ENCODE measurements around the gene TRAPPC2B.

TRAPPC2B gene

DNA sequence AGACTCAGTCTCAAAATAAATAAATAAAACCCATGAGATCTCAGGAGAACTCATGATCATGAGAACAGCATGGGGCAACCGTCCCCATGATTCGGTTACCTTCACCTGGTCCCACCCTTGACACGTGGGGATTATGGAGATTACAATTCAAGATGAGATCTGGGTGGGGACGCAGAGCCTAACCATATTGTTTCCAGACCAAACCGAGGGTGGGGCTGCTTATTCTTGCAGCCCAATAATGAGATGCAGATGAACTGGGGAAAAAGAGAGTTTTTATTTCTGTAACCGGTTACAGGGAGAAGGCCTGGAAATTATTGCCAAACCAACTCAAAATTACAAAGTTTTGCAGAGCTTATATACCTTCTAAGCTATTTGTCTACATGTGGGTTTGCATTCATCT is 12.8 kb downstream of the TRAPPC2B start:
- no peak for DNase-seq (ENCODE audit: low read depth in 1 of 2, low spot score in 1 of 2)
- H3K27me3 ChIP-seq (ENCODE audit: insufficient read depth, poor library complexity, severe bottlenecking) = no peaks in the 10 kb centered on the region
- H3K4me3 ChIP-seq (replicated peaks; ENCODE audit: insufficient read depth, low read length) = no peak overlapping the region
- TF ChIP-seq POLR2AphosphoS5 (IDR thresholded peaks at IDR 0.05; ENCODE audit: low read depth) (no peak), SPI1 (IDR thresholded peaks at IDR 0.05; ENCODE audit: borderline replicate concordance, low read depth) (no peak), GABPA (IDR thresholded peaks at IDR 0.05; ENCODE audit: low read depth) (no peak)
- TF ChIP-seq, protein P1, sequence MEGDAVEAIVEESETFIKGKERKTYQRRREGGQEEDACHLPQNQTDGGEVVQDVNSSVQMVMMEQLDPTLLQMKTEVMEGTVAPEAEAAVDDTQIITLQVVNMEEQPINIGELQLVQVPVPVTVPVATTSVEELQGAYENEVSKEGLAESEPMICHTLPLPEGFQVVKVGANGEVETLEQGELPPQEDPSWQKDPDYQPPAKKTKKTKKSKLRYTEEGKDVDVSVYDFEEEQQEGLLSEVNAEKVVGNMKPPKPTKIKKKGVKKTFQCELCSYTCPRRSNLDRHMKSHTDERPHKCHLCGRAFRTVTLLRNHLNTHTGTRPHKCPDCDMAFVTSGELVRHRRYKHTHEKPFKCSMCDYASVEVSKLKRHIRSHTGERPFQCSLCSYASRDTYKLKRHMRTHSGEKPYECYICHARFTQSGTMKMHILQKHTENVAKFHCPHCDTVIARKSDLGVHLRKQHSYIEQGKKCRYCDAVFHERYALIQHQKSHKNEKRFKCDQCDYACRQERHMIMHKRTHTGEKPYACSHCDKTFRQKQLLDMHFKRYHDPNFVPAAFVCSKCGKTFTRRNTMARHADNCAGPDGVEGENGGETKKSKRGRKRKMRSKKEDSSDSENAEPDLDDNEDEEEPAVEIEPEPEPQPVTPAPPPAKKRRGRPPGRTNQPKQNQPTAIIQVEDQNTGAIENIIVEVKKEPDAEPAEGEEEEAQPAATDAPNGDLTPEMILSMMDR (IDR thresholded peaks at IDR 0.05; ENCODE audit: insufficient read depth, low read length) = no peak
- TF ChIP-seq, protein P2, sequence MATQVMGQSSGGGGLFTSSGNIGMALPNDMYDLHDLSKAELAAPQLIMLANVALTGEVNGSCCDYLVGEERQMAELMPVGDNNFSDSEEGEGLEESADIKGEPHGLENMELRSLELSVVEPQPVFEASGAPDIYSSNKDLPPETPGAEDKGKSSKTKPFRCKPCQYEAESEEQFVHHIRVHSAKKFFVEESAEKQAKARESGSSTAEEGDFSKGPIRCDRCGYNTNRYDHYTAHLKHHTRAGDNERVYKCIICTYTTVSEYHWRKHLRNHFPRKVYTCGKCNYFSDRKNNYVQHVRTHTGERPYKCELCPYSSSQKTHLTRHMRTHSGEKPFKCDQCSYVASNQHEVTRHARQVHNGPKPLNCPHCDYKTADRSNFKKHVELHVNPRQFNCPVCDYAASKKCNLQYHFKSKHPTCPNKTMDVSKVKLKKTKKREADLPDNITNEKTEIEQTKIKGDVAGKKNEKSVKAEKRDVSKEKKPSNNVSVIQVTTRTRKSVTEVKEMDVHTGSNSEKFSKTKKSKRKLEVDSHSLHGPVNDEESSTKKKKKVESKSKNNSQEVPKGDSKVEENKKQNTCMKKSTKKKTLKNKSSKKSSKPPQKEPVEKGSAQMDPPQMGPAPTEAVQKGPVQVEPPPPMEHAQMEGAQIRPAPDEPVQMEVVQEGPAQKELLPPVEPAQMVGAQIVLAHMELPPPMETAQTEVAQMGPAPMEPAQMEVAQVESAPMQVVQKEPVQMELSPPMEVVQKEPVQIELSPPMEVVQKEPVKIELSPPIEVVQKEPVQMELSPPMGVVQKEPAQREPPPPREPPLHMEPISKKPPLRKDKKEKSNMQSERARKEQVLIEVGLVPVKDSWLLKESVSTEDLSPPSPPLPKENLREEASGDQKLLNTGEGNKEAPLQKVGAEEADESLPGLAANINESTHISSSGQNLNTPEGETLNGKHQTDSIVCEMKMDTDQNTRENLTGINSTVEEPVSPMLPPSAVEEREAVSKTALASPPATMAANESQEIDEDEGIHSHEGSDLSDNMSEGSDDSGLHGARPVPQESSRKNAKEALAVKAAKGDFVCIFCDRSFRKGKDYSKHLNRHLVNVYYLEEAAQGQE (IDR thresholded peaks at IDR 0.05; ENCODE audit: insufficient replicate concordance, low read depth) = no peak
- no peak overlapping the region for H3K27ac ChIP-seq (replicated peaks)

DNA sequence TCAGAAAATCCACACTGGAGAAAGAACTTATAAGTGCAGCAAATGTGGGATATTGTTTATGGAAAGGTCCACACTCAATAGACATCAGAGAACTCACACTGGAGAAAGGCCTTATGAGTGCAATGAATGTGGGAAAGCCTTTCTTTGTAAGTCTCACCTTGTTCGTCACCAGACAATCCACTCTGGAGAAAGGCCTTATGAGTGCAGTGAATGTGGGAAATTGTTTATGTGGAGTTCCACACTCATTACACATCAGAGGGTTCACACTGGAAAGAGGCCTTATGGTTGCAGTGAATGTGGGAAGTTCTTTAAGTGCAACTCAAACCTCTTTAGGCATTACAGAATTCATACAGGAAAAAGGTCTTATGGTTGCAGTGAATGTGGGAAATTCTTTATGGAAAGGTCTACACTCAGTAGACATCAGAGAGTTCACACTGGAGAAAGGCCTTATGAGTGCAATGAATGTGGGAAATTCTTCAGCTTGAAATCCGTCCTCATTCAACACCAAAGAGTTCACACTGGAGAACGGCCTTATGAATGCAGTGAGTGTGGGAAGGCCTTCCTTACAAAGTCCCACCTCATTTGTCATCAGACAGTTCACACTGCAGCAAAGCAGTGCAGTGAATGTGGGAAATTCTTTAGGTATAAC is 14.3 kb downstream of the TRAPPC2B start:
- Histone ChIP-seq H3K27ac (replicated peaks) (no peak overlapping the region), H3K4me3 (replicated peaks; ENCODE audit: insufficient read depth, low read length) (no peak overlapping the region), H3K27me3 (ENCODE audit: insufficient read depth, poor library complexity, severe bottlenecking) (no peaks in the 10 kb centered on the region)
- TF ChIP-seq, protein P1 (IDR thresholded peaks at IDR 0.05; ENCODE audit: insufficient read depth, low read length) = no peak
- TF ChIP-seq, protein P2 (IDR thresholded peaks at IDR 0.05; ENCODE audit: insufficient replicate concordance, low read depth) = no peak
- TF ChIP-seq SPI1 (IDR thresholded peaks at IDR 0.05; ENCODE audit: borderline replicate concordance, low read depth) (no peak), POLR2AphosphoS5 (IDR thresholded peaks at IDR 0.05; ENCODE audit: low read depth) (no peak), GABPA (IDR thresholded peaks at IDR 0.05; ENCODE audit: low read depth) (no peak)
- DNase-seq (ENCODE audit: low read depth in 1 of 2, low spot score in 1 of 2) = no peak

DNA sequence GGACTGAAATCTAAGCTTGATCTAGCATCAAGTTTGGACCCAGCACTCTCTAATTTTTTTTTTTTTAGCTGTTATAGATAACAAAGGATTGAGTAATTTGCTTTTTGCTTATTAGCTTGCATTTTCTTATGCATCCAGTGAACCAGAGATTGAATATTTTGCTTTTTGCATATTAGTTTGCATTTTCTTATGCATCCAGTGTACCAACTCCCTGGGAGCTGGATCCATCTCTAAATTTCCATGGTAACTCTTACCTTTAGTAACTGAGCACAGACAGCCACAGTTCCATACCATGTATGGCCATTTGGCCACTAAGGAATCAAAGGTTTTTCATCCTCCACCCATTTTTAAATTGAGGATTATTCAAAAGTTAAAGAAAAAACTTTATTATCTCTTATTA is 17.6 kb downstream of the TRAPPC2B start:
- Histone ChIP-seq H3K4me3 (replicated peaks; ENCODE audit: insufficient read depth, low read length) (no peak overlapping the region), H3K27me3 (ENCODE audit: insufficient read depth, poor library complexity, severe bottlenecking) (no peaks in the 10 kb centered on the region), H3K27ac (replicated peaks) (no peak overlapping the region)
- TF ChIP-seq SPI1 (IDR thresholded peaks at IDR 0.05; ENCODE audit: borderline replicate concordance, low read depth) (no peak), GABPA (IDR thresholded peaks at IDR 0.05; ENCODE audit: low read depth) (no peak), POLR2AphosphoS5 (IDR thresholded peaks at IDR 0.05; ENCODE audit: low read depth) (no peak)
- TF ChIP-seq, protein P1 (IDR thresholded peaks at IDR 0.05; ENCODE audit: insufficient read depth, low read length) = no peak
- TF ChIP-seq, protein P2 (IDR thresholded peaks at IDR 0.05; ENCODE audit: insufficient replicate concordance, low read depth) = no peak
- no peak for DNase-seq (ENCODE audit: low read depth in 1 of 2, low spot score in 1 of 2)

All from HL-60 (cell line).